Mesodermal cell (in vitro differentiated cells): ENCODE data around the gene NR1I2. TPM values are rescaled to one million over a fixed set of nuclear protein-coding genes. Genes with fewer than 3 reads are reported as not detected.

Source experiments
- H3K27ac ChIP-seq: 2 replicates; pipeline ENCODE4 v1.7.0; 2013; ENCODE audit warnings: mild to moderate bottlenecking, low read depth, low read length, moderate library complexity; ENCODE audit not compliant: severe bottlenecking
- H3K36me3 ChIP-seq: 2 replicates; pipeline ENCODE4 v1.7.1; 2013; ENCODE audit warnings: mild to moderate bottlenecking, low read length, moderate library complexity; ENCODE audit not compliant: control insufficient read depth, insufficient read depth
- H3K4me1 ChIP-seq: one replicate; pipeline ENCODE4 v1.7.1; 2013; ENCODE audit warnings: mild to moderate bottlenecking, low read length; ENCODE audit not compliant: insufficient read depth, control insufficient read depth, poor library complexity, severe bottlenecking
- H3K4me3 ChIP-seq: 2 replicates; pipeline ENCODE4 v1.7.0; 2013; ENCODE audit warnings: low read length, control low read depth, mild to moderate bottlenecking; ENCODE audit not compliant: insufficient read depth, poor library complexity, severe bottlenecking; ENCODE audit errors: extremely low read depth
- H3K9me3 ChIP-seq: 2 replicates; pipeline ENCODE4 v1.7.1; 2013; ENCODE audit warnings: mild to moderate bottlenecking, low read length, moderate library complexity; ENCODE audit not compliant: control insufficient read depth
- WGBS, 2 experiments: methylation state at CpG; one replicate each; pipeline ENCODE4 v1.1.5; 2013; ENCODE audit warnings: missing lambda C conversion rate in 2 of 2; ENCODE audit not compliant: insufficient coverage in 2 of 2; 5-methylcytosine and 5-hydroxymethylcytosine counted together
- polyA plus RNA-seq, 2 experiments: library from polyadenylated mRNA; stranded (reverse); fragments of 50-300 nt; gene quantifications; one replicate each; pipeline ENCODE4 v1.2.3, GENCODE V29; 2013

NR1I2 gene
- polyA plus RNA-seq (2013, experiment 1 of 2): not detected
- polyA plus RNA-seq (2013, experiment 2 of 2): not detected

GRCh38 chr3:119781330-119782198, at the start of gene NR1I2:
TSS of gene NR1I2 (plus strand) at chr3:119782101.
- Histone ChIP-seq H3K36me3 (no peaks in the 10 kb centered on the region), H3K4me3 (no peak within 1 kb of the TSS), H3K9me3 (peaks cover under 1% of the 10 kb centered on the region), H3K27ac (no peak within 1 kb of the TSS), H3K4me1 (no peaks in the 10 kb centered on the region)
- 87 to 91% methylated on average over 6 to 9 of the region's 10 CpGs for WGBS, 2 experiments

GRCh38 chr3:119733812-119734211, 48.1 kb upstream of the NR1I2 start:
- 70 to 94% methylated on average over 2 of the region's 5 CpGs for WGBS, 2 experiments
- H3K9me3 ChIP-seq: no peaks in the 10 kb centered on the region
- H3K4me1 ChIP-seq: no peaks in the 10 kb centered on the region
- no peak overlapping the region for H3K27ac ChIP-seq
- no peaks in the 10 kb centered on the region for H3K36me3 ChIP-seq
- H3K4me3 ChIP-seq: no peak overlapping the region

- Histone ChIP-seq H3K9me3 (no peaks in the 10 kb centered on the region), H3K4me1 (no peaks in the 10 kb centered on the region), H3K36me3 (no peaks in the 10 kb centered on the region), H3K27ac (no peak overlapping the region), H3K4me3 (no peak overlapping the region)
These were observed 43.2 kb upstream of the NR1I2 start for GRCh38 chr3:119738741-119739140.

GRCh38 chr3:119741657-119742590, 40.0 kb upstream of the NR1I2 start:
- Histone ChIP-seq H3K9me3 (no peaks in the 10 kb centered on the region), H3K4me3 (no peak overlapping the region), H3K36me3 (no peaks in the 10 kb centered on the region), H3K27ac (no peak overlapping the region), H3K4me1 (no peaks in the 10 kb centered on the region)
- 98 to 100% methylated on average over 2 to 4 of the region's 5 CpGs for WGBS, 2 experiments

- H3K27ac ChIP-seq: no peak overlapping the region
- no peaks in the 10 kb centered on the region for H3K9me3 ChIP-seq
- WGBS, 2 experiments: 91 to 96% methylated on average over 7 of the region's 10 CpGs
- H3K4me1 ChIP-seq: no peaks in the 10 kb centered on the region
- no peak overlapping the region for H3K4me3 ChIP-seq
- no peaks in the 10 kb centered on the region for H3K36me3 ChIP-seq
These were observed 38.0 kb upstream of the NR1I2 start for GRCh38 chr3:119743921-119744320.

- Histone ChIP-seq H3K9me3 (no peaks in the 10 kb centered on the region), H3K36me3 (no peaks in the 10 kb centered on the region), H3K4me1 (no peaks in the 10 kb centered on the region), H3K27ac (no peak overlapping the region), H3K4me3 (no peak overlapping the region)
- no CpG with 5 or more reads among the region's 1 CpG for WGBS, 2 experiments
These were observed 36.0 kb upstream of the NR1I2 start for GRCh38 chr3:119745942-119746341.

GRCh38 chr3:119746423-119746822, 35.5 kb upstream of the NR1I2 start:
- Histone ChIP-seq H3K27ac (no peak overlapping the region), H3K4me1 (no peaks in the 10 kb centered on the region), H3K4me3 (no peak overlapping the region), H3K9me3 (no peaks in the 10 kb centered on the region), H3K36me3 (no peaks in the 10 kb centered on the region)
- WGBS, 2 experiments: 78 to 83% methylated on average over 1 to 3 of the region's 3 CpGs

- WGBS, 2 experiments: 90 to 93% methylated on average over 3 to 4 of the region's 4 CpGs
- no peaks in the 10 kb centered on the region for H3K36me3 ChIP-seq
- no peaks in the 10 kb centered on the region for H3K9me3 ChIP-seq
- no peak overlapping the region for H3K4me3 ChIP-seq
- no peak overlapping the region for H3K27ac ChIP-seq
- no peaks in the 10 kb centered on the region for H3K4me1 ChIP-seq
These were observed 34.5 kb upstream of the NR1I2 start for GRCh38 chr3:119747357-119747756.

GRCh38 chr3:119748991-119749390, 32.9 kb upstream of the NR1I2 start:
- Histone ChIP-seq H3K36me3 (no peaks in the 10 kb centered on the region), H3K4me1 (no peaks in the 10 kb centered on the region), H3K9me3 (no peaks in the 10 kb centered on the region), H3K4me3 (no peak overlapping the region), H3K27ac (no peak overlapping the region)
- 86% methylated on average over 1 of the region's 1 CpG; no CpG with 5 or more reads in 1 of the 2 experiments for WGBS, 2 experiments

GRCh38 chr3:119751423-119751822, 30.5 kb upstream of the NR1I2 start:
- WGBS, 2 experiments: 100% methylated on average over 1 to 3 of the region's 3 CpGs
- H3K4me1 ChIP-seq: no peaks in the 10 kb centered on the region
- H3K27ac ChIP-seq: no peak overlapping the region
- H3K9me3 ChIP-seq: no peaks in the 10 kb centered on the region
- H3K36me3 ChIP-seq: no peaks in the 10 kb centered on the region
- H3K4me3 ChIP-seq: no peak overlapping the region
